WI38 (cell line): Measurements from ENCODE around the gene INCENP.
"Not testable (repeated sequence)": the region's sequence is repeated elsewhere in the genome, so short reads cannot be mapped to it uniquely, and the experiment has no call there.

Experiments
- H3K4me3 ChIP-seq: 2 replicates; pipeline ENCODE4 v1.5.1; 2011; ENCODE audit warnings: low read depth, mild to moderate bottlenecking, control low read depth, low read length
- TF ChIP-seq, protein P1 (sequence below): IDR thresholded peaks from 2 replicates; pipeline ENCODE4 v1.5.1; 2012; ENCODE audit warnings: low read depth, mild to moderate bottlenecking, control low read depth, low read length

The INCENP gene

DNA sequence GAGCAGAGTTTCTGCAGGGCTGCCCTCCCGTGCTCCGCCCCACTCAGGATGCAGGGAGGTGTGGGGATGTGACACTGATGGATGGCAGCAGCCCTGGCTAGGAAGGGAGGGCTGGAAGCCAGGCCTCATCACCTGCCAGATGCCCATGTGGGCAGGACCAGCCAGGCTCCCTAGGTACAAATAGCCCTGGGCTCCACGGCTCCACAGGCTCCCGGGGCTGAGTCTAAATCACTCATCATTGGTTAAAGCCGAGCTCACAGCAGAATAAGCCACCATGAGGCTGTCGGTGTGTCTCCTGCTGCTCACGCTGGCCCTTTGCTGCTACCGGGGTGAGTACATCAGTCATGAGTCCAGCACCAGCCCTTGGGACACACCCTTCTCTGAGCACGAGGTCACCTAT lies 66.2 kb downstream of the INCENP start, which contains the start of gene SCGB1D1:
Gene SCGB1D1 (plus strand): TSS at position 206 of the 400 bp plus-strand sequence. CDS start 69 bp downstream, at position 275.
- TF ChIP-seq, protein P1, sequence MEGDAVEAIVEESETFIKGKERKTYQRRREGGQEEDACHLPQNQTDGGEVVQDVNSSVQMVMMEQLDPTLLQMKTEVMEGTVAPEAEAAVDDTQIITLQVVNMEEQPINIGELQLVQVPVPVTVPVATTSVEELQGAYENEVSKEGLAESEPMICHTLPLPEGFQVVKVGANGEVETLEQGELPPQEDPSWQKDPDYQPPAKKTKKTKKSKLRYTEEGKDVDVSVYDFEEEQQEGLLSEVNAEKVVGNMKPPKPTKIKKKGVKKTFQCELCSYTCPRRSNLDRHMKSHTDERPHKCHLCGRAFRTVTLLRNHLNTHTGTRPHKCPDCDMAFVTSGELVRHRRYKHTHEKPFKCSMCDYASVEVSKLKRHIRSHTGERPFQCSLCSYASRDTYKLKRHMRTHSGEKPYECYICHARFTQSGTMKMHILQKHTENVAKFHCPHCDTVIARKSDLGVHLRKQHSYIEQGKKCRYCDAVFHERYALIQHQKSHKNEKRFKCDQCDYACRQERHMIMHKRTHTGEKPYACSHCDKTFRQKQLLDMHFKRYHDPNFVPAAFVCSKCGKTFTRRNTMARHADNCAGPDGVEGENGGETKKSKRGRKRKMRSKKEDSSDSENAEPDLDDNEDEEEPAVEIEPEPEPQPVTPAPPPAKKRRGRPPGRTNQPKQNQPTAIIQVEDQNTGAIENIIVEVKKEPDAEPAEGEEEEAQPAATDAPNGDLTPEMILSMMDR: no peak
- H3K4me3 ChIP-seq: no peak within 1 kb of the TSS

DNA sequence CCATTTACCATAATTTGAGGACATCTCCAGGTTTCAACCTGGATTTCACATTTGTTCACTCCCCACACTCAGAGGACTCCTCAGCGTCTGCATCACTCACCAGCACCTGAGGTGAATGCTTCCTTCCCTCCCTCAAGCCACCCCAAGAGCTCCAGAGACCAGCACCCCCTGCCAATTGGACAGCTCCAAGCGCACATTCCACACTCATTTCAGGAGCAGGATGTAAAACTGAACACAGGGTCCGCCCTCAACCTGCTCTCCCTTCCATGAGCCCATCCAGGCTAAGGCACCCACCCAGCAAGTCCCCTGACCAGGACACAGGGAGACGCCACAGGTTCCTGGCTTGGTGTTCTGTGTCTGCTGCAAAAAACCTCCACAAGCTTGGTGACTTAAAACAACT lies 70.1 kb downstream of the INCENP start:
- H3K4me3 ChIP-seq: no peak overlapping the region
- TF ChIP-seq, protein P1: no peak

DNA sequence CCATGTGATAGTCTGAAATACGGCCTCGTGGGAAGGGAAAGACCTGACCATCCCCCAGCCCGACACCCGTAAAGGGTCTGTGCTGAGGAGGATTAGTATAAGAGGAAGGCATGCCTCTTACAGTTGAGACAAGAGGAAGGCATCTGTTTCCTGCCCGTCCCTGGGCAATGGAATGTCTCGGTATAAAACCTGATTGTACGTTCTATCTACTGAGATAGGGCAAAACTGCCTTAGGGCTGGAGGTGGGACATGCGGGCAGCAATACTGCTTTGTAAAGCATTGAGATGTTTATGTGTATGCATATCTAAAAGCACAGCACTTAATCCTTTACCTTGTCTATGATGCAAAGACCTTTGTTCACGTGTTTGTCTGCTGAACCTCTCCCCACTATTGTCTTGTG lies 71.2 kb downstream of the INCENP start:
- H3K4me3 ChIP-seq: not testable (repeated sequence)

DNA sequence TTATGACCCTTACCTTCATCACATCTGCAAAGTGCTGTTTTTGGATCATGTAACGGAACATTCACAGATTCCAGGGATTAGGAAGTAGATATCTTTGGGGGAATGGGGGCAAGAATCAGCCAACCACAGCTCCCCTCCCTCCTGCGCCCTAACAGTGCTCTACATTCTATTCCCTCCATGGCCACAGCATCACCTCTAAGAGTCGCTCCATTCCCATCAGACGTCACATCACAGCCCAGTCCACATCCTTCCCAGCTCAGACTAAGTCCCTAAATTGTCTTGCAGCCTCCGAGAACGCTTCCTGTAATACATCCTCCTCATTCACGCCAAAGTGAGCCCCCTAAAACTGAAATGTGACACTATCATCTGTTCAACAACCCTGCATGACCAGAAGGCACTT lies 72.1 kb downstream of the INCENP start:
- TF ChIP-seq, protein P1: peak; percentile 12; the same call in 1 of the 2 replicates
- H3K4me3 ChIP-seq: no peak overlapping the region

DNA sequence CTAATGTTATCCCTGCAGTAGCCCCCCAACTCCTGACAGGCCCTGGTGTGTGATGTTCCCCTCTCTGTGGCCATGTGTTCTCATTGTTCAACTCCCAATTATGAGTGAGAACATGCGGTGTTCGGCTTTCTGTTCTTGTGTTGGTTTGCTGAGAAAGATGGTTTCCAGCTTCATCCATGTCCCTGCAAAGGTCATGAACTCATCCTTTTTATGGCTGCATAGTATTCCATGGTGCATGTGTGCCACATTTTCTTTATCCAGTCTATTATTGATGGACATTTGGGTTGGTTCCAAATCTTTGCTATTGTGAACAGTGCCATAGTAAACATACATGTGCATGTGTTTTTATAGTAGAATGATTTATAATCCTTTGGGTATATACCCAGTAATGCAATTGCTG lies 73.6 kb downstream of the INCENP start:
- not testable (repeated sequence) for H3K4me3 ChIP-seq

DNA sequence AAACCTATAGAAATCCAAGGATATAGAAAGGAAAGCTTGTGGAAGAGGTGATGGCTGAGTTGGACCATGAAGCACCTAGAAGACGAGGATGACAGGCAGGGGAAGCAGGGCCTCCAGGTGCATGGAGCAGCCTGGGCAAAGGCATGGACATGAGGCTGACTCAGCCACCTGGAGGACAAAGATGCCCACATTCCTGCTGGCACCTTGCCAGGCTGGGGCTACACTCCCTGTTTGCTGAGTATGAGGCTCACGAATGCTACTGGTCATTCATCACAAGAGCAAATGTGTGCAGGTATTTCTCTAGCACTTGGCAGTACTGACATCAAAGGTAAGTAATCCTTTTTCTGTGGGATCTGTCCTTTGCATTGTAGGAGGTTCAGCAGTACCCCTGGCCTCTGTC lies 77.6 kb downstream of the INCENP start:
- no peak overlapping the region for H3K4me3 ChIP-seq
- TF ChIP-seq, protein P1: no peak
